T-helper 1 cell treated with Interleukin-12 subunit alpha and Interleukin-12 subunit beta and Interleukin-4 antibody, amounts not matched to agents 30 ng/mL and 1 ng/mL, for 36 hours (primary cell): Measurements from ENCODE around the gene OR7G1. TPM values are rescaled to one million over a fixed set of nuclear protein-coding genes. Genes with fewer than 3 reads are reported as not detected.

Experiments
- intact Hi-C: fragments of 100-400 bp; cut with micrococcal nuclease; formaldehyde crosslinking; loops from one replicate; pipeline ENCODE4 v1.15.1; 2024
- total RNA-seq: library from RNA; stranded (reverse); gene quantifications from 2 replicates; pipeline ENCODE4 v1.2.3, GENCODE V29; 2022

OR7G1 gene, protein sequence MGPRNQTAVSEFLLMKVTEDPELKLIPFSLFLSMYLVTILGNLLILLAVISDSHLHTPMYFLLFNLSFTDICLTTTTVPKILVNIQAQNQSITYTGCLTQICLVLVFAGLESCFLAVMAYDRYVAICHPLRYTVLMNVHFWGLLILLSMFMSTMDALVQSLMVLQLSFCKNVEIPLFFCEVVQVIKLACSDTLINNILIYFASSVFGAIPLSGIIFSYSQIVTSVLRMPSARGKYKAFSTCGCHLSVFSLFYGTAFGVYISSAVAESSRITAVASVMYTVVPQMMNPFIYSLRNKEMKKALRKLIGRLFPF
- not detected in 2 replicates for total RNA-seq

DNA sequence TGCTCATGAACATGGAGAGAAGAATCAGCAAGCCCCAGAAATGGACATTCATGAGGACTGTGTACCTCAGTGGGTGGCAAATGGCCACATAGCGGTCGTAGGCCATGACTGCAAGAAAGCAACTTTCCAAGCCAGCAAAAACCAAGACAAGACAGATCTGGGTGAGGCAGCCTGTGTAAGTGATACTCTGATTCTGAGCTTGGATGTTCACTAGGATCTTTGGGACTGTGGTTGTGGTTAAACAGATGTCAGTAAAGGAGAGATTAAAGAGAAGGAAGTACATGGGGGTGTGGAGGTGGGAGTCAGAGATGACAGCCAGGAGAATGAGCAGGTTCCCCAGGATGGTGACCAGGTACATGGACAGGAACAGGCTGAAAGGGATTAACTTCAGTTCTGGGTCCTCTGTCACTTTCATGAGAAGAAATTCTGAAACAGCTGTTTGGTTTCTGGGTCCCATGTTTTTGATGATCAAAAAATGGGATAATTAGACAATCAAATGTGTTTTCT is at the start of gene OR7G1:
TSS of gene OR7G1 (minus strand) at position 457 of the 507 bp plus-strand sequence. CDS start at position 457, 0 bp downstream.
- intact Hi-C loops, result no loop called here

- intact Hi-C loops, result no loop called here
Observed at GRCh38 chr19:9165261-9165660, 49.7 kb upstream of the OR7G1 start.

- intact Hi-C loops, result no loop called here
Observed at GRCh38 chr19:9161427-9161826, 45.9 kb upstream of the OR7G1 start.

DNA sequence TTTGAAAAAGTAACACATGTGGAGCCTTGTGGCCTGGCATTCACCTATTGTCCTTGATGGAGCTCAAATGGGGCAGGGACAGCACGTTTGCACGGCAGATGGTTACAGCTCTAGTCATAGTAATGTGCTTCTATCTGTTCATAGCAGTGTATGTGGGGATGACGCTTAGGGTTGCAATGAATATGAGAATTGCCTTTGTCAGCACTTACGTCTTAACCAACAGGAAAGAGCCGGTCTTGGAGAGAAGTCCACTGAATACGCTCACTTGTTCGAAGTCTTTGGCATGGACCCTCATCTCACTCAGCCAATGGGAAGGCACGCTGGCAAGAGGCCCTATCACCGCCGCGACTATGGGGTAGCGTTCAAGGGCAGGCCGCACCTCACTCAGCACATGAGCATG is 44.3 kb upstream of the OR7G1 start:
- intact Hi-C loops, result no loop called here

DNA sequence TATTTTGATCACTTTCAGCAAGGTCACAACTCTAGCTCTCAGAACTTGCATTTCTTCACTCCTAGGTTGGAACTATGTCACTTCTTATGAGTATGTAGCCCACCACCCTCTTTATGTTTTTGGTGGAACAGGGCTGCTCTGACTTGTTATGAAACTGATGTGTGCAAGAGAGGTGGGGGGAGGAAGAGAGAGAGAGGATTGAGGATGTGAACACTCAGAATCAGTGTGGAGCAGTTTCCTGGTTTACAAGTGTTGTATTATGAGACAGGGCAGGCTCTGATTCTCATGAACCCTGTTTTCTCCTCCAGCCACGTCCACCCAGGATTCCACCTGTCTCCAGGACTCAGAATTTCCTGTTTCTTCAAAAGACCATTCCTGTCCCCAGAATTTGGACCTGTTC is 40.7 kb upstream of the OR7G1 start:
- intact Hi-C loops, result no loop called here

DNA sequence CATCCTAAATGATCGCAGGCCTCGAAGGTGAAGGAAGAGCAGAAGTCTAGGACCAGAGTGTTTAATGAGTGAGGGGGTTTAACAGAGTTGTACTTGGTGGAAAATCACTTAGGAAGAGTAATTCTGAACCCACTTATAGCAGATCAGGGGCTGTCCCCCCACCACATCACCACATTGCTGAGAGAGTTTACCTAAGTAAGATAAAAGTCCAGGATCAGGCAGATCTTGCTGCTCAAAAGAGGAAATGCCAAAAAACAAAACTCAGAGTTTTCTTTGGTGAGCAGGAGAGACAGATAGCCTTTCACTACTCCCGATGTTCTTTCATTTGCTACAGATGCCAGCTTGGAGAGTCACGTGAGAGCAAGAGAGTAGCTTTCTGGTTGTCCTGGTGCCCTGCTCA is 40.0 kb upstream of the OR7G1 start:
- intact Hi-C loops, result no loop called here

- intact Hi-C loops, result no loop called here
Observed at GRCh38 chr19:9151367-9151766, 35.8 kb upstream of the OR7G1 start.

GRCh38 chr19:9150650-9151049 is 35.1 kb upstream of the OR7G1 start:
- intact Hi-C loops, result no loop called here

GRCh38 chr19:9149997-9150396 is 34.4 kb upstream of the OR7G1 start:
- intact Hi-C loops, result no loop called here

DNA sequence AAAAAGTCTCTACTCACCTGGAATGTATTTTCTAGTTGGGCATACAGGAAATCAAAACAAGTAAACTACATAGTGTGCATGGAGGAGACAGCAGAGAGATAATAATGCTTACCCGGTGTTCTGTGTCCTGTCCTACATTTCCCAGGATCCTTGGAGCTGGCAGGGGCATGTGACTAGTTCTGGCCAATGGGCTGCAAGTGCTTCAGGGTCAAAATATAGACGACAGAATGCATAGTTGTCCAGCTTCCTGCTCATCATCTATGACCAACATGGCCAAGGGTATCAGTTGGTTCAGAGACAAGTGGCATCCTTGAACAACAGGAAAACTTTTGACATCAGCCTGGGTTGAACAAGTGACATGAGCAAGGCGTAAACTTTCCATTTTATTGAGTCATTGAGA is 33.1 kb upstream of the OR7G1 start:
- intact Hi-C loops, result no loop called here

GRCh38 chr19:9146882-9147281 is 31.3 kb upstream of the OR7G1 start:
- intact Hi-C loops, result no loop called here

DNA sequence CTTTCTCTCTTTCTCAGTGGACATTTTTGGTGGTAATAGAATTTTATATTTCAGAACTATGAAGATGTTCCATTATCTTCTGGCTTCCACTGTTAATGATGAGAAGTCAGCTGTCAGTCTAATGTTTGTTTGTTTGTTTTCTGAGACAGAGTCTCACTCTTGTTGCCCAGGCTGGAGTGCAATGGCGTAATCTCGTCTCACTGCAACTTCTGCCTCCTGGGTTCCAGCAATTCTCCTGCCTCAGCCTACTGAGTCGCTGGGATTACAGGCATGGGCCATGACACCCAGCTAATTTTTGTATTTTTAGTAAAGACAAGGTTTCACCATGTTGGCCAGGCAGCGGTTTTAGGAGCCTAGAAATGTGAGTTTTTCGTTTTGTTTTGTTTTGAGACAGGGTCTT is 29.4 kb upstream of the OR7G1 start:
- intact Hi-C loops, result loop anchor here (5.0 kb wide), 2 partner anchors 313 to 767 kb away; partner anchors contain the start of genes MBD3L1 and ZNF558

- intact Hi-C loops, result loop anchor here (1.0 to 5.0 kb wide), 13 partner anchors 169 to 772 kb away; partner anchors contain the start of genes FBXL12, MBD3L1, PIN1 and ZNF121
Observed at GRCh38 chr19:9140159-9140874, 24.8 kb upstream of the OR7G1 start, which contains the start of gene ZNF317. TSS of gene ZNF317 (plus strand) at chr19:9140397. CDS start at chr19:9156017, 15,620 bp downstream.

- intact Hi-C loops, result loop anchor here (1.0 to 5.0 kb wide), 13 partner anchors 170 to 773 kb away; partner anchors contain the start of genes FBXL12, MBD3L1, PIN1 and ZNF121
Observed at GRCh38 chr19:9139609-9140158, 24.1 kb upstream of the OR7G1 start.

DNA sequence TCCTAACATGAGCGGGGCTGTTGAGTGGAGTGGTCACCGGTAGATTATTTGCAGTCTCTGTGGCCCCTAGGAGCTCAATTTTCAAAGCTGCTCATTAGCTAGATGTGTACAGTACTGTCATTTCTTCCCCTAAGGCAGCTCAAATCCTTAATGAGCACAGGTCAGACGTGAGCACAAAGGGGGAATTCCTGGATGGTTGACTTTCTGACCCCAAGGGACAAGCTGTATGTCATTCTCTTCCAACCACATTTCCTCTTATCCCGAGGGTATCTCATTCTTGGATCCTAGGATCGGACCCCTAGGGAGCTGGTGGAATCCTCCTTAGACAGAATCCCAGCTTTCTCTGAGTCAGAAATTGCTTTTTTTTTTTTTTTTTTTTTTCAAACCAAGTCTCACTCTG is 16.9 kb upstream of the OR7G1 start:
- intact Hi-C loops, result no loop called here

- intact Hi-C loops, result no loop called here
Observed at GRCh38 chr19:9130965-9131364, 15.4 kb upstream of the OR7G1 start.

DNA sequence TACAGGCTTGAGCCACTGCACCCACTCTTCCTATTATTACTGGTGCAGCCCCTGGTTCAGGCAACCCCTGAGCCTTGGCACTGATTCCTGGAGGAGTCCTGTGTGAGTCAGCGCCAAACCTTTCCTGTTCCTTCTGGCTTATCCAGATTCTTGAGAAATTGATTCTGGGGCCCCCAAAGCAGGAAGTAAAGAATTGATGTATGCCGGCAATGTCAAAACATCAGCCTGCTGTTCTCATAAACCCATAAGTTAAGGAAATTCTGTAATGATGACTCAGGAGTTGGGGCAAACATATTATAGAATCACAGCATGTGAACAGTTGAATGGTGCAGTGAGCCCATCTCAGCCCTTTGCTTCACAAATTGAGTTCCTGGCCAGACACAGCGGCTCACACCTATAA is 12.6 kb upstream of the OR7G1 start:
- intact Hi-C loops, result no loop called here

- intact Hi-C loops, result no loop called here
Observed at GRCh38 chr19:9126900-9127405, 11.4 kb upstream of the OR7G1 start, which contains the start of gene OR7G3. TSS of gene OR7G3 (minus strand) at chr19:9126950. CDS start at chr19:9126950, 0 bp downstream.

DNA sequence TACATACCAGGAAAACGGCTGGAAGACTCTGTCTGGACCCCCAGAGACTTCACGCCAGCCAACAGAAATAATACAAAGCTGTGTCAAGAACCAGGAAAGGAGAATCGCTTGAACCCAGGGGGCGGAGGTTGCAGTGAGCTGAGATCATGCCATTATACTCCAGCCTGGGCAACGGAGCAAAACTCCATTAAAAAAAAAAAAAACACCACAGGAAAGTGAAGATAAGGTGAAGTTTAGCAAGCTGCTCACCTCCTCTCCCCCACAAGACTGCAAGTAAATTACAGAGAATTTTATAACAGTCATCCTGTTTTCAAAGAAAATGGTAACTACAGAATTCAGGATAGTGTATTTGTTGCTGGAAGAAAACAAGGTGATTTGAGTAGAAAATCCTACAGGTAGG is 984 bp upstream of the OR7G1 start:
- intact Hi-C loops, result no loop called here

DNA sequence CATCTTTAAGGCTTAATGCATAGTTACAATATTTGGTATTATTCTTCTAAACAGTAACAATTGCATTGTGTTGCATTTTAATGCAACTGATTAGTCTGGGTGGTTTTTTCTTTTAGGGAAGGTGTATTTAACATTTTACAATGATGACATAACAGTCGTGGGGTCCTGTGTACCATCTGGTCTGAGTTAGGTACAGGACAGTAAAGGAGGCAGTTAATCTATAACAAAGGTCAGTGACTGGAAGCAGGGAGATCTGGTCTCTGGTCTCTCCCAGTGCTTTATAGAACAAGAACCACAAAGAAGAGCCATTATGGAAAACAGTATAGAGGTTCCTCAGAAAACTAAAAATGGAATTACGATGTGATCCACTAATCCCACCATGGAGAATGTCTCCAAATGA is 5.6 kb downstream of the OR7G1 start:
- intact Hi-C loops, result no loop called here

DNA sequence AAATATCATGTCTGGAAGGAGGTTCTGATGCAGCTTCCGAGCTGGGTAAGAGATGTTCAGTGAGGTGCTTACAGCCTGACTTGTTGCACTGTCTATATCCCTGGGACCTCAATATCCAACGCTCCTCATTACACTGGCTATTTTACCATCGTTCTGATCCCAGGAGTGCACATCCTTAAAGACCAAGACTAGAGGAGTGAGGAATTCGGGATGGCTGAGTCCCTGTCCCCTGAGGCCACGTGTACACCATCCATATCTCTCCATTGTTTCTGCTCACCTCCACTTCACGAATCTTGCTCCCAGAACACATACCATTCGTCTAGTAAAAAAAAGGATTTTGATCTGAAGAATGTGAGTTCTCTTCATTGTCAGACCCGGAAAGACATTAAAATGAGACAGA is 8.2 kb downstream of the OR7G1 start, which contains the start of gene OR7G2:
TSS of gene OR7G2 (minus strand) at position 101 of the 400 bp plus-strand sequence. CDS start 4,232 bp downstream, outside the sequence.
- intact Hi-C loops, result no loop called here
